AG09319 (cell line): ENCODE results near the gene CDK7.
"Not testable (repeated sequence)": the region's sequence is repeated elsewhere in the genome, so short reads cannot be mapped to it uniquely, and the experiment has no call there.

ENCODE experiments used
- DNase-seq: peaks from one replicate; pipeline ENCODE4 v3.0.0-alpha.2; 2010; ENCODE audit warnings: low read depth; ENCODE audit errors: extremely low read depth
- CTCF ChIP-seq: IDR thresholded peaks from 2 replicates; pipeline ENCODE4 v1.5.1; 2011; ENCODE audit warnings: low read depth, mild to moderate bottlenecking, inconsistent platforms, low read length, moderate library complexity

The CDK7 gene

GRCh38 chr5:69224520-69224919, 10.2 kb upstream of the CDK7 start:
- TF ChIP-seq CTCF, result no peak
- DNase-seq, result no peak

- DNase-seq, result no peak
- TF ChIP-seq CTCF, result no peak
Observed at GRCh38 chr5:69225860-69226259, 8.8 kb upstream of the CDK7 start.

GRCh38 chr5:69230181-69230580, 4.5 kb upstream of the CDK7 start:
- DNase-seq, result no peak
- TF ChIP-seq CTCF, result no peak

- DNase-seq, result no peak
- TF ChIP-seq CTCF, result no peak
Observed at GRCh38 chr5:69231281-69231680, 3.4 kb upstream of the CDK7 start.

- no peak for TF ChIP-seq CTCF
- no peak for DNase-seq
Observed at GRCh38 chr5:69231851-69232250, 2.8 kb upstream of the CDK7 start.

GRCh38 chr5:69236733-69237132, 2.0 kb downstream of the CDK7 start:
- DNase-seq, result not testable (repeated sequence)

GRCh38 chr5:69237877-69238276, 3.2 kb downstream of the CDK7 start:
- TF ChIP-seq CTCF, result no peak
- DNase-seq, result no peak

GRCh38 chr5:69238760-69239251, 4.1 kb downstream of the CDK7 start:
- TF ChIP-seq CTCF, result no peak
- peak; percentile 69 for DNase-seq
